ENCODE data around the gene GTF3C5.
"Not testable (repeated sequence)": the region's sequence is repeated elsewhere in the genome, so short reads cannot be mapped to it uniquely, and the experiment has no call there.

DNA sequence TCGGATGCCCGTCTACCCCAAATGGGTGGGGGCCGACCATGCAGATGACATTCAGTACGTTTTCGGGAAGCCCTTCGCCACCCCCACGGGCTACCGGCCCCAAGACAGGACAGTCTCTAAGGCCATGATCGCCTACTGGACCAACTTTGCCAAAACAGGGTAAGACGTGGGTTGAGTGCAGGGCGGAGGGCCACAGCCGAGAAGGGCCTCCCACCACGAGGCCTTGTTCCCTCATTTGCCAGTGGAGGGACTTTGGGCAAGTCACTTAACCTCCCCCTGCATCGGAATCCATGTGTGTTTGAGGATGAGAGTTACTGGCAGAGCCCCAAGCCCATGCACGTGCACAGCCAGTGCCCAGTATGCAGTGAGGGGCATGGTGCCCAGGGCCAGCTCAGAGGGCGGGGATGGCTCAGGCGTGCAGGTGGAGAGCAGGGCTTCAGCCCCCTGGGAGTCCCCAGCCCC is 39.7 kb downstream of the GTF3C5 start:
- not testable (repeated sequence) for TF ChIP-seq POLR2A, CTCF, EP300, POLR2AphosphoS5 (IDR thresholded peaks at IDR 0.05)
